GM23338 (cell line): ENCODE data around the gene HSPG2. TPM values are rescaled to one million over a fixed set of nuclear protein-coding genes. Genes with fewer than 3 reads are reported as not detected.

Experiments used
- ATAC-seq: fragments of 200-7000 bp; cut with Tn5 transposase; 3 replicates; pipeline ENCODE4 v1.9.1; 2020
- DNase-seq: peaks from one replicate; pipeline ENCODE4 v3.0.0-alpha.2; 2015; ENCODE audit warnings: low spot score
- H2AFZ ChIP-seq: fragments of 200-600 bp; sonication (generic); 2 replicates; pipeline ENCODE4 v1.8.0; 2016; ENCODE audit warnings: antibody characterized with exemption, mild to moderate bottlenecking, moderate library complexity
- H3F3A ChIP-seq: fragments of 200-600 bp; sonication (generic); replicated peaks from 2 replicates; pipeline ENCODE4 v1.8.0; 2017; ENCODE audit warnings: antibody characterized with exemption, mixed run types, low read depth
- H3K27ac ChIP-seq: fragments of 200-600 bp; sonication (generic); 2 replicates; pipeline ENCODE4 v1.6.1; 2016; ENCODE audit warnings: low read depth
- H3K27me3 ChIP-seq: fragments of 200-600 bp; sonication (generic); 2 replicates; pipeline ENCODE4 v1.8.0; 2016; ENCODE audit warnings: mild to moderate bottlenecking, mixed run types, moderate library complexity; ENCODE audit not compliant: insufficient read depth
- H3K36me3 ChIP-seq: fragments of 200-600 bp; sonication (generic); 2 replicates; pipeline ENCODE4 v1.8.0; 2016; ENCODE audit warnings: mild to moderate bottlenecking; ENCODE audit not compliant: insufficient read depth
- H3K4me1 ChIP-seq: fragments of 200-600 bp; sonication (generic); 2 replicates; pipeline ENCODE4 v1.8.0; 2016; ENCODE audit warnings: mild to moderate bottlenecking, moderate library complexity; ENCODE audit not compliant: insufficient read depth
- H3K4me2 ChIP-seq: fragments of 200-600 bp; sonication (generic); 2 replicates; pipeline ENCODE4 v1.7.1; 2017; ENCODE audit warnings: mixed run types
- H3K4me3 ChIP-seq: fragments of 200-600 bp; sonication (generic); 2 replicates; pipeline ENCODE4 v1.6.1; 2016; ENCODE audit warnings: mixed run types
- H3K79me2 ChIP-seq: fragments of 200-600 bp; sonication (generic); replicated peaks from 2 replicates; pipeline ENCODE4 v1.8.0; 2017; ENCODE audit warnings: mild to moderate bottlenecking; ENCODE audit not compliant: insufficient read depth
- H3K9me2 ChIP-seq: fragments of 200-600 bp; sonication (generic); 2 replicates; pipeline ENCODE4 v1.8.0; 2017; ENCODE audit not compliant: insufficient read depth
- H4K20me1 ChIP-seq: fragments of 200-600 bp; sonication (generic); replicated peaks from 2 replicates; pipeline ENCODE4 v1.8.0; 2017; ENCODE audit warnings: mild to moderate bottlenecking; ENCODE audit not compliant: insufficient read depth
- H3K27ac Mint-ChIP-seq: 2 replicates; pipeline ENCODE4 v1.8.0; 2020; ENCODE audit warnings: inconsistent platforms, mild to moderate bottlenecking, moderate library complexity, mixed read lengths
- H3K27me3 Mint-ChIP-seq: 3 replicates; pipeline ENCODE4 v1.8.0; 2022; ENCODE audit warnings: low read depth, mild to moderate bottlenecking, moderate library complexity, mixed read lengths, inconsistent platforms; ENCODE audit not compliant: insufficient read depth, poor library complexity
- H3K36me3 Mint-ChIP-seq: 3 replicates; pipeline ENCODE4 v1.8.0; 2021; ENCODE audit warnings: low read depth, mild to moderate bottlenecking, inconsistent platforms, moderate library complexity, mixed read lengths
- H3K4me1 Mint-ChIP-seq: 3 replicates; pipeline ENCODE4 v1.8.0; 2020; ENCODE audit warnings: mild to moderate bottlenecking, inconsistent platforms, mixed read lengths
- H3K4me3 Mint-ChIP-seq: 3 replicates; pipeline ENCODE4 v1.8.0; 2021; ENCODE audit warnings: moderate library complexity, mild to moderate bottlenecking, inconsistent platforms, mixed read lengths
- H3K9me3 Mint-ChIP-seq: 3 replicates; pipeline ENCODE4 v1.8.0; 2020; ENCODE audit warnings: moderate library complexity, mild to moderate bottlenecking, inconsistent platforms, mixed read lengths
- CREB1 ChIP-seq: fragments of 250-450 bp; sonication (Bioruptor Pico); IDR thresholded peaks from 2 replicates; pipeline ENCODE4 v1.5.0; 2020; ENCODE audit warnings: low read depth, mild to moderate bottlenecking, moderate library complexity
- EZH2 ChIP-seq: fragments of 200-600 bp; sonication (generic); IDR thresholded peaks from one replicate; pipeline ENCODE4 v1.8.0; 2017; ENCODE audit warnings: antibody characterized with exemption, mild to moderate bottlenecking, low read depth; ENCODE audit not compliant: unreplicated experiment
- EZH2phosphoT487 ChIP-seq: fragments of 200-600 bp; sonication (generic); IDR thresholded peaks from one replicate; pipeline ENCODE4 v1.8.1; 2018; ENCODE audit warnings: antibody characterized with exemption; ENCODE audit not compliant: unreplicated experiment
- JUNB ChIP-seq: IDR thresholded peaks from one replicate; pipeline ENCODE4 v1.6.1; 2016; ENCODE audit warnings: antibody characterized with exemption; ENCODE audit not compliant: unreplicated experiment
- NANOG ChIP-seq: IDR thresholded peaks from 2 replicates; pipeline ENCODE4 v1.6.1; 2016; ENCODE audit warnings: antibody characterized with exemption, borderline replicate concordance
- POLR2AphosphoS5 ChIP-seq: IDR thresholded peaks from 2 replicates; pipeline ENCODE4 v1.6.1; 2016; ENCODE audit warnings: antibody characterized with exemption, low read depth
- STAT1 ChIP-seq: IDR thresholded peaks from one replicate; pipeline ENCODE4 v1.6.1; 2016; ENCODE audit warnings: antibody characterized with exemption; ENCODE audit not compliant: unreplicated experiment
- ZNF114 ChIP-seq: fragments of 250-450 bp; sonication (Bioruptor Pico); IDR thresholded peaks from 2 replicates; pipeline ENCODE4 v1.5.0; 2020; ENCODE audit warnings: mild to moderate bottlenecking, moderate library complexity
- ZNF331 ChIP-seq: fragments of 250-450 bp; sonication (Bioruptor Pico); IDR thresholded peaks from 2 replicates; pipeline ENCODE4 v1.5.0; 2020; ENCODE audit warnings: low read depth, mild to moderate bottlenecking, moderate library complexity
- polyA plus RNA-seq: library from polyadenylated mRNA; unstranded; fragments of >200 nt; fragmentation: Nextera tagmentation; extraction: Ambion mirVana; gene quantifications from 2 replicates; pipeline ENCODE4 v1.2.1, GENCODE V29; 2016
- total RNA-seq: library from RNA; depleted of rRNA; stranded (reverse); fragments of >200 nt; shearing (Covaris generic); gene quantifications from 2 replicates; pipeline ENCODE4 v1.2.3, GENCODE V29; 2014
- TF ChIP-seq, protein P1 (sequence below): IDR thresholded peaks from 2 replicates; pipeline ENCODE4 v1.6.1; 2016; ENCODE audit warnings: antibody characterized with exemption
- TF ChIP-seq, protein P2 (sequence below), 2 experiments: fragments of 200-600 bp in 1 of 2; sonication (generic) in 1 of 2; conservative IDR thresholded peaks; 2 replicates each; pipeline versions ENCODE4 v1.5.1 to v1.6.1; 2016 to 2017; ENCODE audit warnings: antibody characterized with exemption in 2 of 2, low read depth in 2 of 2, mild to moderate bottlenecking in 2 of 2, moderate library complexity in 1 of 2
- TF ChIP-seq, protein P3 (sequence below): IDR thresholded peaks from one replicate; pipeline ENCODE4 v1.6.1; 2018; ENCODE audit warnings: antibody characterized with exemption; ENCODE audit not compliant: unreplicated experiment

HSPG2 gene
- total and polyA plus RNA-seq, 2 experiments from 2014 or later: 14.9 to 70.8 TPM

DNA sequence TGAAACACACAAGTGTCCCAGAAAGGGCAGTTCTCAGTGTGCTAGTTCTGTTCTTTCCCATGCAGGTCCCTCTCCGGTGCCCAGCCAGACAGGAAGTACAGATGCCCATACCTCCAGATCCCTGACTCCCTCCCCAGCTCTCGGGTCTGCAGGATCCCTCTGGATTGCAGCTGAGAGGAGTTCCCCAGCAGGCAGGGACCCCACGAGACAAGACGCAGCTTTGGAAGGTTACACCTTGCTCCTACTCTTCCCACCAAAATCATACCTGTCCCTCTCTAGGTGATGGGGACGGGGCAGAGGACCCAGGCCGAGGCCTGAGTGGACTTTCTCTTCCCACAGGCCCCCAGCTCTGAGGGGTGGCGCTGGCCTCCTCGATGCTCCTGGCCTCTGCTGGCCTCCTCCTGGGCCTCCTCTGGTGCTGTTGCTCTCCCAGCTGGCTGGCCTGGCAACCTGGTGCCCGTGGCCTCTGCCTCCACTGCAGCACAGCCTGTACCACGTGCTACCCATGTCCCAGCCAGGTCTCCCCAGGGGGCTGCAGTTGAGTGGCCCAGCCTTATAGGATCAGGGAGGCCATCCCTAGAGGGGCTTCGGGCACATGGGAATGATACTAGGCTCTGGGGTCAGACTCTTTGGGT is 115.6 kb downstream of the HSPG2 start:
- H3K79me2 ChIP-seq: no peaks in the 10 kb centered on the region
- H3K9me2 ChIP-seq: no peaks in the 10 kb centered on the region
- H3K4me3 ChIP-seq: no peak overlapping the region
- ATAC-seq (no peak), DNase-seq (no peak)
- TF ChIP-seq EZH2phosphoT487: no peak
- no peak for TF ChIP-seq POLR2AphosphoS5
- no peak for TF ChIP-seq CREB1 (CRISPR knock-in tag)
- TF ChIP-seq, protein P1, sequence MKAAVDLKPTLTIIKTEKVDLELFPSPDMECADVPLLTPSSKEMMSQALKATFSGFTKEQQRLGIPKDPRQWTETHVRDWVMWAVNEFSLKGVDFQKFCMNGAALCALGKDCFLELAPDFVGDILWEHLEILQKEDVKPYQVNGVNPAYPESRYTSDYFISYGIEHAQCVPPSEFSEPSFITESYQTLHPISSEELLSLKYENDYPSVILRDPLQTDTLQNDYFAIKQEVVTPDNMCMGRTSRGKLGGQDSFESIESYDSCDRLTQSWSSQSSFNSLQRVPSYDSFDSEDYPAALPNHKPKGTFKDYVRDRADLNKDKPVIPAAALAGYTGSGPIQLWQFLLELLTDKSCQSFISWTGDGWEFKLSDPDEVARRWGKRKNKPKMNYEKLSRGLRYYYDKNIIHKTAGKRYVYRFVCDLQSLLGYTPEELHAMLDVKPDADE: no peak
- peaks cover 3% of the 10 kb centered on the region; the same call in 1 of the 2 replicates for H3K4me1 ChIP-seq
- Mint-ChIP-seq H3K4me1 (peaks cover 17% of the 10 kb centered on the region), H3K36me3 (peaks cover 17% of the 10 kb centered on the region), H3K4me3 (no peak overlapping the region), H3K27me3 (peaks cover 2% of the 10 kb centered on the region), H3K9me3 (no peaks in the 10 kb centered on the region; the same call in 2 of the 3 replicates), H3K27ac (no peak overlapping the region; the same call in 1 of the 2 replicates)
- H3F3A ChIP-seq: peaks cover 4% of the 10 kb centered on the region; the same call in 1 of the 2 replicates
- H3K4me2 ChIP-seq: no peak overlapping the region
- H3K27ac ChIP-seq: no peak overlapping the region
- no peaks in the 10 kb centered on the region for H3K27me3 ChIP-seq
- H4K20me1 ChIP-seq: no peaks in the 10 kb centered on the region; the same call in 1 of the 2 replicates
- no peak overlapping the region for H2AFZ ChIP-seq
- no peaks in the 10 kb centered on the region; the same call in 1 of the 2 replicates for H3K36me3 ChIP-seq

DNA sequence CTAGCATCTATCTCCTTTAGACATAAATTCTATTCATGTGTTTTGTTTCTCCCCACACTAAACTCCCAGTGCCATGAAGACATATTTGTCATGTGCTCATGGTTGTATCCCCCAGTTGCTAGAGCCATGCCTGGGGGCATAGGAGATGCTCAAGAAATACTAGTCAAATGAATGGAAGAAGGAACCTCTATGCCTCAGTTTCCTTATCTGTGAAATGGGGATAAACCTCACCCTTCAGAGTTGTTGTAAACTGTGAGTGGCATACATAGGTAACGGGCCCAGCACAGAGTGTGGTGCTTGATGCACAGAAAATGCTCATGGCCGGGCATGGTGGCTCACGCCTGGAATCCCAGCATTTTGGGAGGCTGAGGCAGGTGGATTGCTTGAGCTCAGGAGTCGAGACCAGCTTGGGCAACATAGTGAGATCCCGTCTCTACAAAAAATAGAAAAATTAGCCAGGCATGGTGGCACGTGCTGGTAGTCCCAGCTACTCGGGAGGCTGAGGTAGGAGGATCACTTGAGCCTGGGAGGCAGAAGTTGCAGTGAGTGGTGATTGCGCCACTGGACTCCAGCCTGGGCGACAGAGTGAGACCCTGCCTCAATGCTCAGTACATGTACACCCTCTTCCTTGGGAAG is 116.4 kb downstream of the HSPG2 start:
- H3K27ac ChIP-seq: no peak overlapping the region
- Mint-ChIP-seq H3K4me3 (no peak overlapping the region), H3K27me3 (peaks cover 2% of the 10 kb centered on the region), H3K4me1 (peaks cover 19% of the 10 kb centered on the region), H3K27ac (no peak overlapping the region), H3K36me3 (peaks cover 11% of the 10 kb centered on the region), H3K9me3 (no peaks in the 10 kb centered on the region; the same call in 2 of the 3 replicates)
- peaks cover 8% of the 10 kb centered on the region; the same call in 1 of the 2 replicates for H3F3A ChIP-seq
- no peak overlapping the region for H3K4me3 ChIP-seq
- H4K20me1 ChIP-seq: no peaks in the 10 kb centered on the region; the same call in 1 of the 2 replicates
- H3K27me3 ChIP-seq: no peaks in the 10 kb centered on the region
- no peaks in the 10 kb centered on the region for H3K79me2 ChIP-seq
- H3K4me2 ChIP-seq: no peak overlapping the region
- peaks cover 3% of the 10 kb centered on the region; the same call in 1 of the 2 replicates for H3K4me1 ChIP-seq
- H3K9me2 ChIP-seq: no peaks in the 10 kb centered on the region
- DNase-seq (no peak), ATAC-seq (no peak)
- no peaks in the 10 kb centered on the region; the same call in 1 of the 2 replicates for H3K36me3 ChIP-seq
- no peak overlapping the region for H2AFZ ChIP-seq
- TF ChIP-seq EZH2phosphoT487 (no peak), ZNF331 (CRISPR knock-in tag) (no peak), ZNF114 (no peak), EZH2 (no peak), STAT1 (no peak), JUNB (no peak), POLR2AphosphoS5 (no peak), NANOG (no peak), CREB1 (CRISPR knock-in tag) (no peak)
- TF ChIP-seq, protein P2, sequence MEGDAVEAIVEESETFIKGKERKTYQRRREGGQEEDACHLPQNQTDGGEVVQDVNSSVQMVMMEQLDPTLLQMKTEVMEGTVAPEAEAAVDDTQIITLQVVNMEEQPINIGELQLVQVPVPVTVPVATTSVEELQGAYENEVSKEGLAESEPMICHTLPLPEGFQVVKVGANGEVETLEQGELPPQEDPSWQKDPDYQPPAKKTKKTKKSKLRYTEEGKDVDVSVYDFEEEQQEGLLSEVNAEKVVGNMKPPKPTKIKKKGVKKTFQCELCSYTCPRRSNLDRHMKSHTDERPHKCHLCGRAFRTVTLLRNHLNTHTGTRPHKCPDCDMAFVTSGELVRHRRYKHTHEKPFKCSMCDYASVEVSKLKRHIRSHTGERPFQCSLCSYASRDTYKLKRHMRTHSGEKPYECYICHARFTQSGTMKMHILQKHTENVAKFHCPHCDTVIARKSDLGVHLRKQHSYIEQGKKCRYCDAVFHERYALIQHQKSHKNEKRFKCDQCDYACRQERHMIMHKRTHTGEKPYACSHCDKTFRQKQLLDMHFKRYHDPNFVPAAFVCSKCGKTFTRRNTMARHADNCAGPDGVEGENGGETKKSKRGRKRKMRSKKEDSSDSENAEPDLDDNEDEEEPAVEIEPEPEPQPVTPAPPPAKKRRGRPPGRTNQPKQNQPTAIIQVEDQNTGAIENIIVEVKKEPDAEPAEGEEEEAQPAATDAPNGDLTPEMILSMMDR (conservative IDR thresholded peaks at IDR 0.05; ENCODE audit: low read depth in 2 of 2): no peak
- TF ChIP-seq, protein P3, sequence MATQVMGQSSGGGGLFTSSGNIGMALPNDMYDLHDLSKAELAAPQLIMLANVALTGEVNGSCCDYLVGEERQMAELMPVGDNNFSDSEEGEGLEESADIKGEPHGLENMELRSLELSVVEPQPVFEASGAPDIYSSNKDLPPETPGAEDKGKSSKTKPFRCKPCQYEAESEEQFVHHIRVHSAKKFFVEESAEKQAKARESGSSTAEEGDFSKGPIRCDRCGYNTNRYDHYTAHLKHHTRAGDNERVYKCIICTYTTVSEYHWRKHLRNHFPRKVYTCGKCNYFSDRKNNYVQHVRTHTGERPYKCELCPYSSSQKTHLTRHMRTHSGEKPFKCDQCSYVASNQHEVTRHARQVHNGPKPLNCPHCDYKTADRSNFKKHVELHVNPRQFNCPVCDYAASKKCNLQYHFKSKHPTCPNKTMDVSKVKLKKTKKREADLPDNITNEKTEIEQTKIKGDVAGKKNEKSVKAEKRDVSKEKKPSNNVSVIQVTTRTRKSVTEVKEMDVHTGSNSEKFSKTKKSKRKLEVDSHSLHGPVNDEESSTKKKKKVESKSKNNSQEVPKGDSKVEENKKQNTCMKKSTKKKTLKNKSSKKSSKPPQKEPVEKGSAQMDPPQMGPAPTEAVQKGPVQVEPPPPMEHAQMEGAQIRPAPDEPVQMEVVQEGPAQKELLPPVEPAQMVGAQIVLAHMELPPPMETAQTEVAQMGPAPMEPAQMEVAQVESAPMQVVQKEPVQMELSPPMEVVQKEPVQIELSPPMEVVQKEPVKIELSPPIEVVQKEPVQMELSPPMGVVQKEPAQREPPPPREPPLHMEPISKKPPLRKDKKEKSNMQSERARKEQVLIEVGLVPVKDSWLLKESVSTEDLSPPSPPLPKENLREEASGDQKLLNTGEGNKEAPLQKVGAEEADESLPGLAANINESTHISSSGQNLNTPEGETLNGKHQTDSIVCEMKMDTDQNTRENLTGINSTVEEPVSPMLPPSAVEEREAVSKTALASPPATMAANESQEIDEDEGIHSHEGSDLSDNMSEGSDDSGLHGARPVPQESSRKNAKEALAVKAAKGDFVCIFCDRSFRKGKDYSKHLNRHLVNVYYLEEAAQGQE: no peak
- TF ChIP-seq, protein P1: no peak
